Smooth muscle cell (in vitro differentiated cells): ENCODE measurements around the gene TMEM245. TPM values are rescaled to one million over a fixed set of nuclear protein-coding genes. Genes with fewer than 3 reads are reported as not detected.

Source experiments
- DNase-seq: peaks from one replicate; lab custom pipeline; 2025; ENCODE audit not compliant: unreplicated experiment; lab: John Stamatoyannopoulos, UW
- H2AFZ ChIP-seq: fragments of 200-600 bp; sonication (generic); 2 replicates; pipeline ENCODE4 v1.6.0; 2016; ENCODE audit warnings: antibody characterized with exemption, low read depth, mild to moderate bottlenecking
- H3F3A ChIP-seq: fragments of 200-600 bp; sonication (generic); 2 replicates; pipeline ENCODE4 v1.6.0; 2017; ENCODE audit warnings: antibody characterized with exemption, low read depth
- H3K27ac ChIP-seq: fragments of 200-600 bp; sonication (generic); 2 replicates; pipeline ENCODE4 v1.5.1; 2016; ENCODE audit warnings: low read depth, mild to moderate bottlenecking
- H3K27me3 ChIP-seq: fragments of 200-600 bp; sonication (generic); 2 replicates; pipeline ENCODE4 v1.6.1; 2016; ENCODE audit warnings: low read depth, mild to moderate bottlenecking
- H3K36me3 ChIP-seq: fragments of 200-600 bp; sonication (generic); 2 replicates; pipeline ENCODE4 v1.5.1; 2016; ENCODE audit warnings: low read depth
- H3K4me1 ChIP-seq: fragments of 200-600 bp; sonication (generic); 2 replicates; pipeline ENCODE4 v1.5.1; 2016; ENCODE audit warnings: low read depth
- H3K4me2 ChIP-seq: fragments of 200-600 bp; sonication (generic); 2 replicates; pipeline ENCODE4 v1.6.0; 2016; ENCODE audit warnings: mild to moderate bottlenecking
- H3K4me3 ChIP-seq: fragments of 200-600 bp; sonication (generic); 2 replicates; pipeline ENCODE4 v1.5.1; 2016; ENCODE audit warnings: mild to moderate bottlenecking
- H3K79me2 ChIP-seq: fragments of 200-600 bp; sonication (generic); 2 replicates; pipeline ENCODE4 v1.6.0; 2016; ENCODE audit warnings: low read depth, mild to moderate bottlenecking
- H3K9ac ChIP-seq: fragments of 200-600 bp; sonication (generic); 2 replicates; pipeline ENCODE4 v1.6.0; 2016; ENCODE audit warnings: low read depth
- H3K9me3 ChIP-seq: fragments of 200-600 bp; sonication (generic); replicated peaks from 2 replicates; pipeline ENCODE4 v1.5.1; 2016; ENCODE audit warnings: low read depth
- H4K20me1 ChIP-seq: fragments of 200-600 bp; sonication (generic); 2 replicates; pipeline ENCODE4 v1.6.0; 2016; ENCODE audit warnings: low read depth
- WGBS: methylation state at CpG from one replicate; pipeline ENCODE4 v1.1.7; 2016; ENCODE audit warnings: low lambda C conversion rate; 5-methylcytosine and 5-hydroxymethylcytosine counted together
- polyA plus RNA-seq: library from polyadenylated mRNA; unstranded; fragments of >200 nt; fragmentation: Nextera tagmentation; extraction: Ambion mirVana; gene quantifications from 2 replicates; pipeline ENCODE4 v1.2.1, GENCODE V29; 2016
- total RNA-seq: library from RNA; depleted of rRNA; stranded (reverse); fragments of >200 nt; gene quantifications from 2 replicates; pipeline ENCODE4 v1.2.3, GENCODE V29; 2014
- TF ChIP-seq, protein P1 (sequence below): fragments of 200-600 bp; sonication (generic); IDR thresholded peaks from 2 replicates; pipeline ENCODE4 v1.5.1; 2017; ENCODE audit warnings: borderline replicate concordance, mild to moderate bottlenecking, antibody characterized with exemption; ENCODE audit not compliant: insufficient read depth, poor library complexity, severe bottlenecking

Gene TMEM245
- total and polyA plus RNA-seq, 2 experiments from 2014 or later: 16.3 to 39.7 TPM

DNA sequence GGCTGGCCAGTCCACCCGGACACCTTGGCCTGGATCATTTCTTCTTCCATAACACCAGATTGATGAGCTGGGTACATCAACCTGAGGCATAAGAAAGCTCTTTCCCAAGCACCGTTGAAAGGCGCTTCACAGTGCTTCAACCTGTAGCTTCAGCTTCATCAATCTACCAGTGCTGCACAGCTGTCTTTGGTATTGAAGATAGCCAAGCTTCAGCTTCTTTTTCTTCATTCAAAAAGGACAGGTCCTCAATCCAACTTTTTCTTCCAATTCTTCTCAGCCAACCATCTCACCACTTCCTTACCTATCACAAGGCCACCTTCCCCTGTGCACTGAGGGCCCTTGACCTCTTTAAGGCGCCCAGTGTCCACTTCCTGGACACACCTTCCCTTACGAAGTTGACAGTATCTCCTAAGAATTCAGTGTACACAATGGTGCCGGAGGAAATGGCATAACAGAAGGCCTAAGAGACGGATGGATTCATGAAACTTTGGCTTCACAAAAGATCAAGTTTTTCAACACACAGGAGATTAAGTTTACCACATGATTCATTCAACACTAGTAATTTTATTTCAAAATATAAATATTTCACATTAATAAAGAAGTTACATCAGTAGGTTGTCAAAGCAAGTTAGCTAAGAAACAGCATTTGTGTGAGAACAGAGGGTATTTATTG, 105.0 kb downstream of the TMEM245 start:
- Histone ChIP-seq H3K9me3 (no peaks in the 10 kb centered on the region), H3K4me3 (no peak overlapping the region), H3K4me2 (no peak overlapping the region), H4K20me1 (peaks cover 23% of the 10 kb centered on the region), H3K27ac (peak overlapping the region; percentile 92), H3F3A (peaks cover 16% of the 10 kb centered on the region), H3K27me3 (no peaks in the 10 kb centered on the region), H3K9ac (no peak overlapping the region), H3K79me2 (peaks cover 7% of the 10 kb centered on the region), H3K36me3 (no peaks in the 10 kb centered on the region), H2AFZ (no peak overlapping the region), H3K4me1 (peaks cover 15% of the 10 kb centered on the region)
- DNase-seq: no peak
- WGBS: 92% methylated on average over 7 of the region's 7 CpGs
- TF ChIP-seq, protein P1, sequence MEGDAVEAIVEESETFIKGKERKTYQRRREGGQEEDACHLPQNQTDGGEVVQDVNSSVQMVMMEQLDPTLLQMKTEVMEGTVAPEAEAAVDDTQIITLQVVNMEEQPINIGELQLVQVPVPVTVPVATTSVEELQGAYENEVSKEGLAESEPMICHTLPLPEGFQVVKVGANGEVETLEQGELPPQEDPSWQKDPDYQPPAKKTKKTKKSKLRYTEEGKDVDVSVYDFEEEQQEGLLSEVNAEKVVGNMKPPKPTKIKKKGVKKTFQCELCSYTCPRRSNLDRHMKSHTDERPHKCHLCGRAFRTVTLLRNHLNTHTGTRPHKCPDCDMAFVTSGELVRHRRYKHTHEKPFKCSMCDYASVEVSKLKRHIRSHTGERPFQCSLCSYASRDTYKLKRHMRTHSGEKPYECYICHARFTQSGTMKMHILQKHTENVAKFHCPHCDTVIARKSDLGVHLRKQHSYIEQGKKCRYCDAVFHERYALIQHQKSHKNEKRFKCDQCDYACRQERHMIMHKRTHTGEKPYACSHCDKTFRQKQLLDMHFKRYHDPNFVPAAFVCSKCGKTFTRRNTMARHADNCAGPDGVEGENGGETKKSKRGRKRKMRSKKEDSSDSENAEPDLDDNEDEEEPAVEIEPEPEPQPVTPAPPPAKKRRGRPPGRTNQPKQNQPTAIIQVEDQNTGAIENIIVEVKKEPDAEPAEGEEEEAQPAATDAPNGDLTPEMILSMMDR: no peak

DNA sequence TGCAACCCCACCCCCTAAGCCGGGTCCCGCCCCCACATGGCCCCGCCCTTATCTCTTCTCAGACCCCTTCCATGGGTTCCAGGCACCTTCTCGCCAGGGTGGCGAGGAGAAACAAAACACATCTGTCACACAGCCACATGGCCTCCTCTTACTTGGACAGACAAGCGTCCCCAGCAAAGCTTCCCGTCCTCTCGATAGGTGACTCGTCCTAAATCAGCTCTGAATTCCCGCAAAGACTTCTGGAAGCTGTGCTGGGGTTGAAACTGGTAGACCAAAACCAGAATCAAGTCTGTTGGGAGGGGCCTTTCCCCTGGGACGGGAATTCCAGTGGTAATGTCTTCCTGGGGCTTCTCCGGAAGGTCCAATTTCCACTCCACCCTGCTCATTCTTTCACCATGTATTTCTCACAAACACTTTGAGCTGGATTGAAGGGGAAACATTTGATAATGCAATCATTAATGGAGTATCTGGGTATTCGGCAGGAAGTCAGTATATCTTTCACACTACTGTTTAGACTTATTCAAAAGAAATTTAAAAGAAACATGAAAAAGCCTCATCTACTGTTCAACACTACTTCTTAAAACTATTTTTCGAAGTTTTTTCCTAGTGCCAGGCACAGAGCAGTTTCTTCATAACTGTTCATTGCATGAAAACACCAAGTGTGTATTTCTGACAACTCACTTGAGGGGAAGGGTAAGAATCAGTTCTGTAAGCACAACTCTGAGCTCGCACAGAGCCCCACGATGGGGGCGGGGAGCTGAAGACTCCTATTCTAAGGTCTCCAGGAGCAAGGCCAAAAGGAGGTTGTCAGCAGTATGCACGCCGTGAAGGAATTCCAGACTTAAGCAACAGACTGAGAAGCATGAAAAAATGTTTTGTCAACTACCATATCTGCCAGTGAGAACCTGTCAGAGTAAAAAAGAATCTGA, 105.8 kb downstream of the TMEM245 start:
- 21% methylated on average over 16 of the region's 19 CpGs for WGBS
- DNase-seq: peak; percentile 0
- peak overlapping the region; percentile 92 for H3K27ac ChIP-seq

DNA sequence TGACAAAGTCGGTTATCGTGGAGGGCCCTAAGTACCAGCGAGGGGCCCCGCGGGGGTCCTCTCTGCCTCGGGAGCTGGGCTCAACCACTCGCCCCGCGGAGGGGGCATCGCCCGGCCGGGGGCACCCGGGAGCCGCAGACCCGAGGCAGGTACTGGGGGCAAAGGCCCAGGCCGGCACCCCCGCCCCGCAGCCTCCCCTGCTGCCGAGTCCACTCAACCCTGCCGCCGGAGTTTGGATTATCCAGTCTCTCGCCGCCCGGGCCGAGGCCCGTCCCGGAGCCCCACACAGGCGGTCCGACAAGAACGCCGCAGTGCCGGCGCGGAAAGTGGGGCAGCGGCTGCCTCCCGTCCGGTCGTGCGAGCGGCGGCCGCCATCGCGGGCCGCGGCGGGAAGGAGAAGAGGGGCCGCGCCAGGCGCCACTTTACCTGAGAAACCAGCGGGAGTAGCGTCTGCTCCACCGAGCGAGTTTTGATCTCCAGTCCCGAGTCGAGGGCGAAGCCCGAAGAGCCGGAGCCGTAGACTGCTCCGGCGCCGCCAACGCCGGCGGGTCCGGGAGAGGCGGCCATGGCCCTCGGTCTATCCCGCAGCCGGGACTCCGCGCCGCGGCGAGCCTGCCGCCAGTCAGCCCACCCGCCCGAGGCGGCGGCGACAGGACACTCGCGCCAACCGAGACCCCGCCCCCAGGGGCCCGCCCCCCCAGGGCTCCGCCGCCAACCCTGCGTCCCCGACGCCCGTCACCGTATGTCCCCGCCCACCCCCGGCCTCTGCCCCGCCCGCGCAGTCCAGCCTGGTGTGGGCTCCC, 106.7 kb downstream of the TMEM245 start, which contains the start of gene CTNNAL1:
TSS of gene CTNNAL1 (minus strand) at position 624 of the 803 bp plus-strand sequence. CDS start at position 567, 57 bp downstream.
- Histone ChIP-seq H3K4me1 (peaks cover 15% of the 10 kb centered on the region), H3F3A (peaks cover 16% of the 10 kb centered on the region), H3K4me3 (peak within 1 kb of the TSS; percentile 92), H3K9ac (peak within 1 kb of the TSS; percentile 96), H3K9me3 (no peaks in the 10 kb centered on the region), H2AFZ (peak within 1 kb of the TSS; percentile 75), H3K27ac (peak within 1 kb of the TSS; percentile 92), H3K36me3 (no peaks in the 10 kb centered on the region), H3K27me3 (no peaks in the 10 kb centered on the region), H4K20me1 (peaks cover 26% of the 10 kb centered on the region), H3K79me2 (peaks cover 20% of the 10 kb centered on the region), H3K4me2 (peak within 1 kb of the TSS; percentile 100)
- under 1% methylated on average over 64 of the region's 99 CpGs for WGBS
- TF ChIP-seq, protein P1: no peak
- peak; percentile 91 for DNase-seq

More for the DNA sequence above, 105.8 kb downstream of the TMEM245 start:
- TF ChIP-seq, protein P1: no peak
- no peaks in the 10 kb centered on the region for H3K9me3 ChIP-seq
- H3K36me3 ChIP-seq: no peaks in the 10 kb centered on the region
- peaks cover 15% of the 10 kb centered on the region for H3K79me2 ChIP-seq
- H3K27me3 ChIP-seq: no peaks in the 10 kb centered on the region
- peak overlapping the region; percentile 92 for H3K4me3 ChIP-seq
- H3K4me1 ChIP-seq: peaks cover 15% of the 10 kb centered on the region
- H3K9ac ChIP-seq: no peak overlapping the region
- H3K4me2 ChIP-seq: peak overlapping the region; percentile 100
- H3F3A ChIP-seq: peaks cover 16% of the 10 kb centered on the region
- H4K20me1 ChIP-seq: peaks cover 26% of the 10 kb centered on the region
- peak overlapping the region; percentile 59 for H2AFZ ChIP-seq
